Thyroid gland (tissue), 4 donors: ENCODE measurements around the gene GTF2F2. TPM values are rescaled to one million over a fixed set of nuclear protein-coding genes. Genes with fewer than 3 reads are reported as not detected.

Source experiments
- DNase-seq, 2 donors: peaks; one replicate each; pipeline ENCODE4 v3.0.0-alpha.2; 2019
- H3K27ac ChIP-seq, 3 donors: fragments of 200-600 bp; sonication (generic); 1 replicate in 2 of 3; 2 replicates in 1 of 3; pipeline ENCODE4 v1.5.1; 2016 to 2019; ENCODE audit warnings: mild to moderate bottlenecking in 1 of 3, moderate library complexity in 1 of 3
- H3K27me3 ChIP-seq: fragments of 200-600 bp; sonication (generic); one replicate; pipeline ENCODE4 v1.5.1; 2019
- H3K36me3 ChIP-seq, 2 donors: fragments of 200-600 bp; sonication (generic); one replicate each; pipeline ENCODE4 v1.5.1; 2016 to 2019
- H3K4me1 ChIP-seq, 2 donors: fragments of 200-600 bp; sonication (generic); one replicate each; pipeline ENCODE4 v1.5.1; 2017 to 2019
- H3K4me3 ChIP-seq, 3 donors: fragments of 200-600 bp; sonication (generic); replicated peaks in 1 of 3; 1 replicate in 2 of 3; 2 replicates in 1 of 3; pipeline ENCODE4 v1.5.1; 2016; ENCODE audit warnings: mild to moderate bottlenecking in 1 of 3
- H3K9me3 ChIP-seq: fragments of 200-600 bp; sonication (generic); one replicate; pipeline ENCODE4 v1.5.1; 2017
- POLR2A ChIP-seq, 2 donors: fragments of 450-650 bp; IDR thresholded peaks; one replicate each; pipeline ENCODE4 v1.6.1; 2017; ENCODE audit warnings: antibody characterized with exemption in 2 of 2, mild to moderate bottlenecking in 2 of 2, moderate library complexity in 1 of 2
- WGBS, 2 donors: methylation state at CpG; one replicate each; pipeline ENCODE4 v1.1.5; 2017; 5-methylcytosine and 5-hydroxymethylcytosine counted together
- intact Hi-C: fragments of 100-400 bp; cut with DNase I; formaldehyde crosslinking; loops from one replicate; pipeline ENCODE4 v1.15.1; 2023
- total RNA-seq, 4 donors: library from RNA; depleted of rRNA; stranded (reverse); fragments of >200 nt; gene quantifications; one replicate each; pipeline ENCODE4 v1.2.3, GENCODE V29; 2016
- TF ChIP-seq, protein P1 (sequence below), 6 experiments: fragments of 200-600 bp in 3 of 6; fragments of 450-650 bp in 3 of 6; sonication (generic) in 3 of 6; IDR thresholded peaks; one replicate each; pipeline ENCODE4 v1.5.1; 2016 to 2019; ENCODE audit warnings: antibody characterized with exemption in 6 of 6, mild to moderate bottlenecking in 2 of 6, inconsistent platforms in 1 of 6, moderate library complexity in 1 of 6

GTF2F2 gene
- total RNA-seq, 4 donors from 2014 or later = 15.3 to 22.7 (median 19.6) TPM

DNA sequence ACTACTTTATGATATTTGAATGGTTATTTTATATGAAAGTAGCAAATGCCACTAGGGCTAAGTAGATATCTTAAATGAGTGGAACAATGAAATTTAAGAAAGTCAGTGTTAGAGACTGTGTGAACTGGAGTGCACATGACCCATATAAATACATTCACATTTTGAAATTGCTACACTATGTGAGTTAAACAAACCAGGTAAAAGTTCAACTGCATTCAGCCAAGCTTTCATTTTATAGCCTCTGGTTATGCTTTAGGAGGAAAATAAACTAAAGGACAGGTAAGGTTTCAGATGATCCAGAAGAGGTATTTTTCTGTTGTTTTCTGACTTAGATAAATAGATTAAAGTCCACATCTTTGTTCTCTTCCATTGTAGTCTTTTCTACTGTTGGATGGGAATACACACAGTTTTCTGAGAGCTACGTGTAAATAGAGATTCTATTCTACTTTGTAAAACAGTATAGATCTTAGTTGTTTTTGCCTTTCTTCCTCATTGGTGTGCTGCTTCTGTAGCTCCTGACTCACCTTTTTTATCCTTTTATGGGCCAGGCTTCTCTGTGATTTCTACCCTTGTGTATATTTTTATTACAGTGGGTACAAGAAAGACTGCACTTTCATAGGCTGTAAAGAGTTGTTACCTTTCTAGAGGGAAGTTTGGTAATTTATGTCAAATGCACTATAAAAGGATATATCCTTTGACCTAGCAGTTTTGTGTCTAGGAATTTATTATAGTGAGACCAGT lies 135.1 kb downstream of the GTF2F2 start:
- Histone ChIP-seq H3K4me1 (peaks cover 17 to 24% of the 10 kb centered on the region in 2 donors), H3K27ac (no peak overlapping the region), H3K36me3 (no peaks in the 10 kb centered on the region), H3K4me3 (no peak overlapping the region), H3K27me3 (no peaks in the 10 kb centered on the region), H3K9me3 (no peaks in the 10 kb centered on the region)
- no peak for DNase-seq
- 93 to 95% methylated on average over 1 of the region's 1 CpG for WGBS, 2 donors
- intact Hi-C loops = no loop called here
- no peak for TF ChIP-seq POLR2A (IDR thresholded peaks at IDR 0.05)
- TF ChIP-seq, protein P1, sequence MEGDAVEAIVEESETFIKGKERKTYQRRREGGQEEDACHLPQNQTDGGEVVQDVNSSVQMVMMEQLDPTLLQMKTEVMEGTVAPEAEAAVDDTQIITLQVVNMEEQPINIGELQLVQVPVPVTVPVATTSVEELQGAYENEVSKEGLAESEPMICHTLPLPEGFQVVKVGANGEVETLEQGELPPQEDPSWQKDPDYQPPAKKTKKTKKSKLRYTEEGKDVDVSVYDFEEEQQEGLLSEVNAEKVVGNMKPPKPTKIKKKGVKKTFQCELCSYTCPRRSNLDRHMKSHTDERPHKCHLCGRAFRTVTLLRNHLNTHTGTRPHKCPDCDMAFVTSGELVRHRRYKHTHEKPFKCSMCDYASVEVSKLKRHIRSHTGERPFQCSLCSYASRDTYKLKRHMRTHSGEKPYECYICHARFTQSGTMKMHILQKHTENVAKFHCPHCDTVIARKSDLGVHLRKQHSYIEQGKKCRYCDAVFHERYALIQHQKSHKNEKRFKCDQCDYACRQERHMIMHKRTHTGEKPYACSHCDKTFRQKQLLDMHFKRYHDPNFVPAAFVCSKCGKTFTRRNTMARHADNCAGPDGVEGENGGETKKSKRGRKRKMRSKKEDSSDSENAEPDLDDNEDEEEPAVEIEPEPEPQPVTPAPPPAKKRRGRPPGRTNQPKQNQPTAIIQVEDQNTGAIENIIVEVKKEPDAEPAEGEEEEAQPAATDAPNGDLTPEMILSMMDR (IDR thresholded peaks at IDR 0.05) = no peak

DNA sequence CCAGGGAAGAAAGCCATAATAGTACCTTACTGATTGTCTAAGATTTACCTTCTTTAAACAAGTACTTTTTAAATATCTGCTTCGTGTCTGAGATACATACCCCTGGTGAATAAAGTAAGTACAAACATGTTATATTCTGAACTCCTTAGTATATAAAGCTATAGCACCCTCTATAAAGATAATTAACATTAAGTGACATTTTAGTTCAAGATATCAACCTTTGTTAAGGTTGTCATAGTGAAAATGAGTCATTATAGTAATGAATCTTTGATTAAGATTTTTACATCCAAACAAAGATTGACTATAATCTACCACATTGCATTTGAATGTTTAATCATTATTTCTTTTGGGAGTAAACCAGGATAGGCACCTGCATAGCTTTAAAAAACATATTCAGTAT lies 135.9 kb downstream of the GTF2F2 start:
- Histone ChIP-seq H3K27me3 (no peaks in the 10 kb centered on the region), H3K36me3 (no peaks in the 10 kb centered on the region), H3K4me3 (no peak overlapping the region), H3K9me3 (no peaks in the 10 kb centered on the region), H3K27ac (no peak overlapping the region), H3K4me1 (peaks cover 9 to 24% of the 10 kb centered on the region in 2 donors)
- intact Hi-C loops = no loop called here
- WGBS, 2 donors = 96 to 98% methylated on average over 1 of the region's 1 CpG
- TF ChIP-seq POLR2A (IDR thresholded peaks at IDR 0.05) = no peak
- TF ChIP-seq, protein P1 (IDR thresholded peaks at IDR 0.05) = no peak
- no peak for DNase-seq

DNA sequence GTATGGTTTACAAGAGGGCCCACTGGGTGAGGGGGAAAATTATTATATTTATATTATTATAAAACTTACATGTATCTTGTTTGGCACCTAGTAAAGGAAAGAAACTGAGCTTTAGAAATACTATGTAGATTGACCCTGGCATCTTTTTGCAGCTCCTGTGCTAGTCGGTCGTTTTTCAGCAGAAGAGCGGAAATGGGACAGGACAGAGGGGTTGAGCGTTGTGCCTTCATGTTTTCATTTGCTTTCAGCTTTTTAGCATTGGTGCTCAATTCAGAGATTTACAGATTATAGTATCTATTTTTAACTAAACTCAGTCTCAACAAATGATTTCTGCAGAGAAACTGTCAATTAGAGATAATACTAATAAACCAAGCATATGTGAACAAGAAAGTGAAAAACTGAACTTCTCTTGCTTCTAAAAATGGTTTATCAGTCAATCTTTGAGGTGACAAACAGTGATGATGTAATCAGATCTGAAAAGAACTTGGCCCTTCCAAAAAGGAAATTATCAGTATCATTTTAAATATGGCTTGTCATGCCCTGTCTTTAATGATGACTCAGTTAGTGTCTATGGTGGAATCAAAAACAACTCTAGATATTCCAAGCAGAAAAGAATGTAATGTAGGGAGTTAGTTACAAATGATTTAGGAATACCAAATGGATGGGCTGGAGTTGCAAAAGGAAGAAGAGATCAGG lies 137.5 kb downstream of the GTF2F2 start:
- H3K9me3 ChIP-seq = no peaks in the 10 kb centered on the region
- no peak overlapping the region for H3K4me3 ChIP-seq
- 87 to 94% methylated on average over 4 of the region's 4 CpGs for WGBS, 2 donors
- H3K36me3 ChIP-seq = no peaks in the 10 kb centered on the region
- peaks cover 8 to 24% of the 10 kb centered on the region in 2 donors for H3K4me1 ChIP-seq
- no peak for DNase-seq
- H3K27ac ChIP-seq = no peak overlapping the region
- intact Hi-C loops = no loop called here
- no peaks in the 10 kb centered on the region for H3K27me3 ChIP-seq
- TF ChIP-seq POLR2A (IDR thresholded peaks at IDR 0.05) = no peak
- TF ChIP-seq, protein P1 (IDR thresholded peaks at IDR 0.05) = no peak

DNA sequence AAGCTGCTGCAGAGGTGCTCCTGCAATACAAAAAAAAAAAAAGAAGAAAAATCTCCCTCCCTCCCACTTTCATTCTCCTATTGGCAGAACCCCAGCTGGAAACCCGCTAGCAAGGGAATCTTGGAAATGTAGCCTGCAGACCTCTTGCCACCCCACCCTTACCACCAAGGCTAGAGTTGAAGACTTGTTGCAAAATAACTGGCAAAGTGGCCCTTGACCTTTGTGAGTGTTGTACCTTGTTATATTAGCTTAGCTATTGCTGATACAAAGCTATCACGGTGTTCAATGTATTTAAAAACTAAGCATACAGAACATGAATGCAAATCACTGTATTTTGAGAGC lies 138.0 kb downstream of the GTF2F2 start:
- WGBS, 2 donors = 32 to 34% methylated on average over 2 of the region's 2 CpGs
- H3K27ac ChIP-seq = peak overlapping the region in 1 of 3 donors; percentile 12
- no peak overlapping the region for H3K4me3 ChIP-seq
- no peaks in the 10 kb centered on the region for H3K9me3 ChIP-seq
- TF ChIP-seq POLR2A (IDR thresholded peaks at IDR 0.05) = no peak
- TF ChIP-seq, protein P1 (IDR thresholded peaks at IDR 0.05) = no peak
- peak; percentile 63 to 69 for DNase-seq
- intact Hi-C loops = no loop called here
- H3K27me3 ChIP-seq = no peaks in the 10 kb centered on the region
- no peaks in the 10 kb centered on the region for H3K36me3 ChIP-seq
- H3K4me1 ChIP-seq = peaks cover 8 to 24% of the 10 kb centered on the region in 2 donors

DNA sequence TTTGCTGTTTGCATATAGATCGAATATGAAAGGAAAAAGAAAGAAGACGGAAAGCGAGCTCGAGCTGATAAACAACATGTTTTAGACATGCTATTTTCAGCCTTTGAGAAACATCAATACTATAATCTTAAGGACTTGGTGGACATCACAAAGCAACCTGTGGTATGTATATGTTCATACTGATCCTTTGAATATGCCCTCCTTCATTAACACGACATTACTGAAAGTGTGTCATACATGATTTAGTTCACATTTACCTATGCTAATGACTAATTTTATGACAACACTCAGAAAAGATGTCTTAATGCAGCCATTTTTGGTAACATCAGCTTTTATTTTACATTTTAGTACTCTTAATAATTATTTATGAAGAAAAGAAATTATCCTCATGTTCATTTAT lies 146.9 kb downstream of the GTF2F2 start:
- no peak overlapping the region for H3K27ac ChIP-seq
- no peak for DNase-seq
- no peaks in the 10 kb centered on the region for H3K4me1 ChIP-seq
- no peaks in the 10 kb centered on the region for H3K27me3 ChIP-seq
- no peaks in the 10 kb centered on the region for H3K36me3 ChIP-seq
- no peaks in the 10 kb centered on the region for H3K9me3 ChIP-seq
- intact Hi-C loops = no loop called here
- no peak overlapping the region for H3K4me3 ChIP-seq
- WGBS, 2 donors = 92 to 94% methylated on average over 5 of the region's 5 CpGs
- TF ChIP-seq, protein P1 (IDR thresholded peaks at IDR 0.05) = no peak
- no peak for TF ChIP-seq POLR2A (IDR thresholded peaks at IDR 0.05)
